HUES48 (cell line): Measurements from ENCODE around the gene CLSTN2.

Experiments used
- H3K27ac ChIP-seq: one replicate; pipeline ENCODE4 v1.7.0; 2013; ENCODE audit warnings: low read depth, low read length, inconsistent platforms
- H3K27me3 ChIP-seq: 2 replicates; pipeline ENCODE4 v1.6.1; 2013; ENCODE audit warnings: mild to moderate bottlenecking, low read length; ENCODE audit not compliant: control insufficient read depth, insufficient read depth
- H3K36me3 ChIP-seq: 2 replicates; pipeline ENCODE4 v1.6.1; 2013; ENCODE audit warnings: low read length; ENCODE audit not compliant: control insufficient read depth, insufficient read depth
- H3K4me1 ChIP-seq: 2 replicates; pipeline ENCODE4 v1.6.1; 2013; ENCODE audit warnings: mild to moderate bottlenecking, low read length; ENCODE audit not compliant: control insufficient read depth, insufficient read depth
- H3K4me3 ChIP-seq: 2 replicates; pipeline ENCODE4 v1.5.1; 2013; ENCODE audit warnings: mild to moderate bottlenecking, low read depth, low read length
- H3K9ac ChIP-seq: 2 replicates; pipeline ENCODE4 v1.6.1; 2013; ENCODE audit warnings: mild to moderate bottlenecking, low read depth, low read length, moderate library complexity
- H3K9me3 ChIP-seq: 2 replicates; pipeline ENCODE4 v1.6.1; 2013; ENCODE audit warnings: low read length; ENCODE audit not compliant: control insufficient read depth, insufficient read depth

The CLSTN2 gene

DNA sequence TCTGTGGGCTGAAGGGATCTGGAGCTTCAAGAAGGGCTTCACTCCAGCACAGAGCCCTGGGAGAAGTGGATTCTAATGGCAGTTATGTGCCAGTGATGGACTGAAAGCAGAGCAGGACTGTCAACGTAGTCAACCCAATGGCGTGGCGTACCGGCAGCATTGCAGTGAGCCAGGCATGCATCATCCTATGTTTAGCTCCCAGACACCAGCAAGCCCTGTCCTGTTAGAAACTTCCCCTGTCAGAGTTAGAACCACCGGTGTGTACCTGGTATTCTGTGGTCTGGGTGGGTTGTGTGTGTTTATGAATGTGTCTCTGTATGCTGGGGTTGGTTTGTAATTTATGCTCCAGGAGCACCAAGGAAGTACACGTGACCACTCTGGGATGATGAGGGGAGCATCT, 86.3 kb downstream of the CLSTN2 start:
- Histone ChIP-seq H3K9ac (no peak overlapping the region), H3K4me3 (no peak overlapping the region), H3K27me3 (no peaks in the 10 kb centered on the region), H3K27ac (no peak overlapping the region), H3K4me1 (no peaks in the 10 kb centered on the region), H3K9me3 (no peaks in the 10 kb centered on the region), H3K36me3 (no peaks in the 10 kb centered on the region)

GRCh38 chr3:140022066-140022770, 87.2 kb downstream of the CLSTN2 start:
- Histone ChIP-seq H3K27me3 (no peaks in the 10 kb centered on the region), H3K9ac (no peak overlapping the region), H3K36me3 (no peaks in the 10 kb centered on the region), H3K9me3 (no peaks in the 10 kb centered on the region), H3K4me3 (no peak overlapping the region), H3K27ac (no peak overlapping the region), H3K4me1 (no peaks in the 10 kb centered on the region)

- H3K4me3 ChIP-seq, result no peak overlapping the region
- H3K27ac ChIP-seq, result no peak overlapping the region
- H3K36me3 ChIP-seq, result no peaks in the 10 kb centered on the region
- H3K9ac ChIP-seq, result no peak overlapping the region
- no peaks in the 10 kb centered on the region for H3K27me3 ChIP-seq
- H3K9me3 ChIP-seq, result no peaks in the 10 kb centered on the region
- H3K4me1 ChIP-seq, result no peaks in the 10 kb centered on the region
Measured at GRCh38 chr3:140023616-140024530, 88.9 kb downstream of the CLSTN2 start.

DNA sequence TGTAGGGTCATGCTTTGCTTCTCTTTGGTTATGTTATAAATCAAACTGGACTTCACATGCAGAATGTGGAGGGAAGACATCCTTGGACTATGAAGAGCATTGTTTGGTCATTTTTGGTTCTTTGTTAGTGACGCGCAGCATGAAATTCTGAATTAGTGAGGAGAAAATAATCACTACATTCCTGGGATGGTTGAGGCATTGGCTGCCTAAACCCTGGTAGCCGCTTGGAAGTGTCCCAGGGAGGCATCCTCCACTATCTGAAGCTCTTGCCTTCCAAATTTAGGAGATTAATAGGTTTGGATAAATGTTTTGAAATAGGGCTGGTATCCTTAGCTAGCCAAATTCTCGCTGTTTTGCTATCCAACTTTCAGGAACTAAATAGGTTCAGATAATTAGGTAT, 96.2 kb downstream of the CLSTN2 start:
- Histone ChIP-seq H3K27ac (no peak overlapping the region), H3K27me3 (no peaks in the 10 kb centered on the region), H3K4me3 (no peak overlapping the region), H3K4me1 (peaks cover 8% of the 10 kb centered on the region; the same call in 1 of the 2 replicates), H3K36me3 (no peaks in the 10 kb centered on the region), H3K9me3 (no peaks in the 10 kb centered on the region), H3K9ac (no peak overlapping the region)

DNA sequence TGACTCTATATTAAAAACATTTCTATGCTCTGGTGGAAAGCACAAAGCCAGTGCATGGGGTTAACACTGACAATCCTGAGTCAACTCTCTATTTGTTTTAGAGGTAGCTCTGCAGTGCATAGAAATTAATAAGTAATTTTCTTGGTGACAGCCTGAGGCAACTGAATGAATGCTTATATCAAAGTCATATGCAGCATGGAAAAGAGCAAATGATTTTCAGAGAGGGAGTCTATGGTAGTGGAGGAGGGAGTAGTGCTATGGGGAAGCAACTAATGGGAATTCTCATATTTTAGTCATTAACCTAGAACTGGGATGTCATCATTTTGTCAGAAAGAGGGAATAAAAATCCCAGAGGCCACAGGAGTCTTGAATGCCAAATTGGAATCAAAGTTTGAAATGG, 99.1 kb downstream of the CLSTN2 start:
- Histone ChIP-seq H3K9me3 (no peaks in the 10 kb centered on the region), H3K27me3 (no peaks in the 10 kb centered on the region), H3K9ac (no peak overlapping the region), H3K36me3 (no peaks in the 10 kb centered on the region), H3K27ac (no peak overlapping the region), H3K4me1 (peaks cover 8% of the 10 kb centered on the region; the same call in 1 of the 2 replicates), H3K4me3 (no peak overlapping the region)

DNA sequence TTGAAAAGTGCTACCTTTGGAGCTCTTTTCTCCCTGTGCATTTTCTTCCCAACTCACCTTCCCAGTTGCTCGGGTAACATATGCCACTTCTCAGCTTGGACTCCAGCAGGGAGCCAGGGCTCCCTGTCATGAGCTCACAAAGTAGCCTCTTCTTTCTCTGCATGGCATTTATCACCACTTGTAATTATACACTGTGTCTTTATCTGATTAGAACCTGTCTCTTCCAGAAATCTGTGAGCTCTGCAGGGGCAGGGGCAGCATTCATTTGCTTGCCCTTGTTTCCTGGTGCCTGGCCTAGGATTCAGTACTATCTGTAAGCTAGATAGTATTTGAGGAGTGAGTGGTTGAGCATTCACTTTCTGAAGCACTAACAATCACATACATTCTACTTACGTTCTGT, 100.9 kb downstream of the CLSTN2 start:
- Histone ChIP-seq H3K4me1 (peaks cover 8% of the 10 kb centered on the region; the same call in 1 of the 2 replicates), H3K27ac (no peak overlapping the region), H3K27me3 (no peaks in the 10 kb centered on the region), H3K9ac (no peak overlapping the region), H3K9me3 (no peaks in the 10 kb centered on the region), H3K4me3 (no peak overlapping the region), H3K36me3 (no peaks in the 10 kb centered on the region)

GRCh38 chr3:140050396-140050795, 115.4 kb downstream of the CLSTN2 start:
- Histone ChIP-seq H3K27me3 (0 out of 2 replicates have a peak, but pooled peaks cover 3% of the 10 kb centered on the region), H3K4me3 (no peak overlapping the region), H3K4me1 (no peaks in the 10 kb centered on the region), H3K9me3 (no peaks in the 10 kb centered on the region), H3K36me3 (no peaks in the 10 kb centered on the region), H3K9ac (no peak overlapping the region), H3K27ac (no peak overlapping the region)

- Histone ChIP-seq H3K27me3 (0 out of 2 replicates have a peak, but pooled peaks cover 3% of the 10 kb centered on the region), H3K9ac (no peak overlapping the region), H3K4me1 (no peaks in the 10 kb centered on the region), H3K27ac (no peak overlapping the region), H3K4me3 (no peak overlapping the region), H3K9me3 (no peaks in the 10 kb centered on the region), H3K36me3 (no peaks in the 10 kb centered on the region)
Measured at GRCh38 chr3:140051019-140051957, 116.3 kb downstream of the CLSTN2 start.

- H3K4me3 ChIP-seq, result no peak overlapping the region
- H3K27ac ChIP-seq, result no peak overlapping the region
Measured at GRCh38 chr3:140052771-140053702, 118.1 kb downstream of the CLSTN2 start.

DNA sequence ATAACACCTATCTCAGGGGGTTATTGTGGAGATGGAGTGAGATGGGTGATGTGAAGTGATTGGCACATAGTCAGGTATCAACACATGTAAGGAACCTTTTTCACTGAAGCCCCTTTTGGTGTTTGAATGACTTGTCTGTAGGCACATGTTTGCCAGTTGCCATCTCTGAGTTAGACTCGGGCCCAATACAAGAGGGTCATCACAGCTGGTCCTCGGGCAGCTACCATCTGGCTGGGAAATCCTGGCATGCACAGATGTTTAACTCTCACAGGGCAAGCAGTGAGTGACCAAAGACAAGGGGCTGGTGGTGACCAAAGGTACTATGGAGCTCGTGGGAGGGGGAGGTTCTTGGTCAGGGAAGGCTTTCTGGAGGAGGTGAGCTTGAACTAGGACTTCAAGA, 118.8 kb downstream of the CLSTN2 start:
- Histone ChIP-seq H3K27ac (no peak overlapping the region), H3K9me3 (no peaks in the 10 kb centered on the region), H3K4me3 (no peak overlapping the region), H3K36me3 (no peaks in the 10 kb centered on the region), H3K4me1 (no peaks in the 10 kb centered on the region), H3K9ac (no peak overlapping the region), H3K27me3 (0 out of 2 replicates have a peak, but pooled peaks cover 3% of the 10 kb centered on the region)

More at GRCh38 chr3:140052771-140053702, 118.1 kb downstream of the CLSTN2 start:
- H3K27me3 ChIP-seq, result 0 out of 2 replicates have a peak, but pooled peaks cover 3% of the 10 kb centered on the region
- H3K4me1 ChIP-seq, result no peaks in the 10 kb centered on the region
- no peak overlapping the region for H3K9ac ChIP-seq
- H3K9me3 ChIP-seq, result no peaks in the 10 kb centered on the region
- no peaks in the 10 kb centered on the region for H3K36me3 ChIP-seq
